ENCODE measurements around the gene KMO. TPM values are rescaled to one million over a fixed set of nuclear protein-coding genes. Genes with fewer than 3 reads are reported as not detected.

KMO gene
- total RNA-seq, 4 donors from 2014 or later: 0.62 to 3.1 (median 1.1) TPM; not detected in 1

GRCh38 chr1:241640149-241640866 lies 108.1 kb downstream of the KMO start, which contains the start of the genes CHML and OPN3:
CHML (minus strand) TSS chr1:241640369; CDS start chr1:241635766, 4,603 bp downstream.
OPN3 (minus strand) TSS chr1:241640369; CDS start chr1:241640254, 115 bp downstream.
- 29% methylated on average over 3 of the region's 81 CpGs; no CpG with 5 or more reads in 1 of the 2 donors for WGBS, 2 donors (ENCODE audit: low coverage in 1 of 2)
- H3K27me3 ChIP-seq: no peaks in the 10 kb centered on the region
- peak within 1 kb of the TSS; percentile 75 to 88 for H3K4me3 ChIP-seq
- peak within 1 kb of the TSS; percentile 17 to 88 (median 86) for H3K27ac ChIP-seq
- H3K36me3 ChIP-seq: peaks cover 0 to 2% of the 10 kb centered on the region in 2 donors
- peaks cover 3 to 31% (median 5%) of the 10 kb centered on the region in 3 donors for H3K4me1 ChIP-seq
- no peaks in the 10 kb centered on the region for H3K9me3 ChIP-seq
- TF ChIP-seq POLR2AphosphoS5 (IDR thresholded peaks at IDR 0.05): peak; percentile 39
- peak; percentile 69 to 87 for TF ChIP-seq POLR2A (IDR thresholded peaks at IDR 0.05)
- TF ChIP-seq CTCF (IDR thresholded peaks at IDR 0.05): peak in 1 of 4 experiments; percentile 23
- TF ChIP-seq EP300 (IDR thresholded peaks at IDR 0.05): no peak
- ATAC-seq: peak; percentile 99

DNA sequence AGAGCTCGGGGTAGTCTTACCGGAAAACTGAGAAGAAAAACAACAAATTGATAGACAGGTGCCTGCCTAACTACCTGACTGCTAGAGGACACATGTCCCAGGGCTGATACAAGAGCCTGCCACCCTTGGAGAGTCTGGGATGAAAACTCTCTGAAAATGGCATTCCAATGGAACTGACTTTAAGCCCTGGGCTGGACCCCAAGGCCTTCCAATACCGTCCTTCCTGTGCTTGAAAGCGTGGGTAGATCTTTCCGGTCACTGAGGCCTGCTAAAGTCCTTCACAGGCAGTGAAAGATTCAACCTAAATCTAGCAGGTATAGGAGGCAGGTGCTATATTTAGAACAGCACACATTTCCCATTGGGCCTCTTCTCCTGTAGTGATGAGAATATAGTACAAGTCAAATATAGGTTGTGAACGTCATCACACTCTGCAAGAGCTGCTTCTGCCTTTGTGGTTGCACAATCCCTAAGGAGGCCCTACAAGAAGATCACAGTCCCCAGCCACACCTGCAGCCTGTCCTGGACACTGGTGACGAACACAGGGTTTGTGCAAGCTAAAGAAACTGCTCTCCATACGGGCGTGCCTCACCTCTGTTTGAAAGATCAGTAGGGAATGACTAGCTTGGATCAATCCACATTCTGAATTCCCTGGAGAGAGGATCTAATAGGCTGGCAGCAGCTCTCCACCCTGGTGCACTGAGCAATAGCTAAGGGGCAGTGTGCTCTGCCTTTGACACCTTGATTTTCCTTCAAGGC lies 108.9 kb downstream of the KMO start:
- TF ChIP-seq CTCF (IDR thresholded peaks at IDR 0.05): no peak
- TF ChIP-seq POLR2A (IDR thresholded peaks at IDR 0.05): no peak
- TF ChIP-seq POLR2AphosphoS5 (IDR thresholded peaks at IDR 0.05): no peak
- TF ChIP-seq EP300 (IDR thresholded peaks at IDR 0.05): no peak
- Histone ChIP-seq H3K9me3 (no peaks in the 10 kb centered on the region), H3K4me3 (peak overlapping the region in 1 of 2 donors; percentile 88), H3K27ac (peak overlapping the region in 3 of 4 donors; percentile 61 to 87 (median 86)), H3K4me1 (peaks cover 3 to 31% (median 5%) of the 10 kb centered on the region in 3 donors), H3K27me3 (no peaks in the 10 kb centered on the region), H3K36me3 (no peaks in the 10 kb centered on the region)
- no peak for ATAC-seq
- WGBS, 2 donors (ENCODE audit: low coverage in 1 of 2): 80 to 85% methylated on average over 4 of the region's 9 CpGs

DNA sequence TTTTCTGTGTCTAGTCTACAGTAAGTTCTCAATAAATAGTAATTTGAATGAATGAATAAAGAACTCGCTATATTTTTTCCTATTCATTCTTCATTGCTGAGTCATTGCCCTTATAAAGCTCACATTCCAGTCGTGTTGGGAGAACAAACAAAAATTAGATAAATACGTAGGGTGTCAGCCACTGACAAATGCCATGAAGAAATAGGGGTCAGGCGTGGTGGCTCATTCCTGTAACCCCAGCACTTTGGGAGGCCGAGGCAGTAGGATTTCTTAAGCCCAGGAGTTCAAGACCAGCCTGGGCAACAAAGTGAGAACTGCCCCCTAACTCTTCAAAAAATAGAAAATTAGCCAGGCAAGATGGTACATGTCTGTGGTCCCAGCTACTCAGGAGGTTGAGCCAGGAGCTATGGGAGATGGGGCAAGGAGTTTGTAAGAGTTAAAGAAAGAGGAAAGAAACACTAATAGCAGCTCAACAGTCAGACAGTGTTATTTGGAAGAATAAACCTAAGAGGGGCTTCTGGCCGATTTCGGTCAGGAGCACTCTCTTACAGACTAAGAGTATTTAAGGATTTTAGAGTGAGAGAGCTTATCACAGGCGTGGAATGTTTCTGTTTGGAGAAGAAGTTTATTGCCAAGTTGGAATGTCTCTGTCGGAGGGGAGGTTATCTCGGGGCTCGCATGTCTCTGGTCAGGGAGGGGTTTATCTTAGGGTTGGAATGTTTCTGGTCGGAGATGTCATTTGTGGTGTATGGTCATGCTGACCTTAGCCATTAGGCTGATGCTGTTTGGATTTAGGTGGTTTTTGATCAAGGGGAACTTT lies 109.8 kb downstream of the KMO start:
- Histone ChIP-seq H3K27ac (no peak overlapping the region), H3K36me3 (no peaks in the 10 kb centered on the region), H3K4me3 (no peak overlapping the region), H3K4me1 (peaks cover 3 to 28% (median 5%) of the 10 kb centered on the region in 3 donors), H3K27me3 (no peaks in the 10 kb centered on the region), H3K9me3 (no peaks in the 10 kb centered on the region)
- TF ChIP-seq EP300 (IDR thresholded peaks at IDR 0.05): no peak
- TF ChIP-seq POLR2A (IDR thresholded peaks at IDR 0.05): no peak
- no peak for TF ChIP-seq POLR2AphosphoS5 (IDR thresholded peaks at IDR 0.05)
- ATAC-seq: no peak
- 66 to 78% methylated on average over 10 to 12 of the region's 12 CpGs for WGBS, 2 donors (ENCODE audit: low coverage in 1 of 2)

- Histone ChIP-seq H3K36me3 (no peaks in the 10 kb centered on the region), H3K27me3 (no peaks in the 10 kb centered on the region), H3K4me1 (peaks cover 3 to 22% (median 5%) of the 10 kb centered on the region in 3 donors), H3K9me3 (no peaks in the 10 kb centered on the region), H3K4me3 (no peak overlapping the region), H3K27ac (no peak overlapping the region)
- ATAC-seq: no peak
- 100% methylated on average over 1 of the region's 1 CpG; no CpG with 5 or more reads in 1 of the 2 donors for WGBS, 2 donors (ENCODE audit: low coverage in 1 of 2)
- no peak for TF ChIP-seq POLR2A (IDR thresholded peaks at IDR 0.05)
- no peak for TF ChIP-seq EP300 (IDR thresholded peaks at IDR 0.05)
- no peak for TF ChIP-seq CTCF (IDR thresholded peaks at IDR 0.05)
- no peak for TF ChIP-seq POLR2AphosphoS5 (IDR thresholded peaks at IDR 0.05)
Observed at GRCh38 chr1:241642593-241642944, 110.4 kb downstream of the KMO start.

DNA sequence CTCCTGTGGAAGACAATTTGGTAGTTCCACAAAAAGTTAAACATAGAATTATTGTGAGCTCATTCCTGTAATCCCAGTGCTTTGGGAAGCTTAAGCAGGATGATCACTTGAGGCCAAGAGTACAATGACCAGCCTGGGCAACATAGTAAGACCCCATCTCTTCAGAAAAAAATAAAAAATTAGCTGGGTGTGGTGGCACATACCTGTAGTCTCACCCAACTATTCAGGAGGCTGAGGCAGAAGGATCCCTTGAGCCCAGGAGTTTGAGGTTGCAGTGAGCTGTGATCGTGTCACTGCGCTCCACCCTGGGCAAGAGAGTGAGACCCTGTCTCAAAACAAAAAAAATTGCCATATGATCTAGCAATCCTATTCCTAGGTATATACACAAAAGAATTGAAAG lies 112.1 kb downstream of the KMO start:
- no peaks in the 10 kb centered on the region for H3K9me3 ChIP-seq
- WGBS, 2 donors (ENCODE audit: low coverage in 1 of 2): 93 to 100% methylated on average over 2 of the region's 2 CpGs
- no peak for TF ChIP-seq CTCF (IDR thresholded peaks at IDR 0.05)
- no peak for TF ChIP-seq POLR2AphosphoS5 (IDR thresholded peaks at IDR 0.05)
- TF ChIP-seq EP300 (IDR thresholded peaks at IDR 0.05): no peak
- no peak for TF ChIP-seq POLR2A (IDR thresholded peaks at IDR 0.05)
- H3K27ac ChIP-seq: no peak overlapping the region
- peaks cover 0 to 7% (median 0%) of the 10 kb centered on the region in 3 donors for H3K4me1 ChIP-seq
- H3K27me3 ChIP-seq: no peaks in the 10 kb centered on the region
- ATAC-seq: no peak
- H3K4me3 ChIP-seq: no peak overlapping the region
- H3K36me3 ChIP-seq: no peaks in the 10 kb centered on the region
